GM12891 (cell line): ENCODE measurements around the gene TAOK1.

Source experiments
- PAX5 ChIP-seq: IDR thresholded peaks from 2 replicates; pipeline ENCODE4 v1.6.1; 2011; ENCODE audit warnings: low read length, moderate library complexity, mild to moderate bottlenecking; ENCODE audit not compliant: insufficient read depth, severe bottlenecking
- POLR2A ChIP-seq: IDR thresholded peaks from 2 replicates; pipeline ENCODE4 v1.6.1; 2011; ENCODE audit warnings: low read depth, low read length, control low read depth
- POLR2AphosphoS5 ChIP-seq: IDR thresholded peaks from 2 replicates; pipeline ENCODE4 v1.6.1; 2011; ENCODE audit warnings: low read depth, low read length, control low read depth
- POU2F2 ChIP-seq: IDR thresholded peaks from 2 replicates; pipeline ENCODE4 v1.6.1; 2011; ENCODE audit warnings: low read depth, mild to moderate bottlenecking, control low read depth, low read length, moderate library complexity
- SPI1 ChIP-seq: IDR thresholded peaks from 2 replicates; pipeline ENCODE4 v1.6.1; 2011; ENCODE audit warnings: low read depth, low read length, control low read depth
- TAF1 ChIP-seq: IDR thresholded peaks from 2 replicates; pipeline ENCODE4 v1.6.1; 2011; ENCODE audit warnings: low read depth, low read length, control low read depth

GRCh38 chr17:29595107-29595942 lies 205.2 kb downstream of the TAOK1 start:
- TF ChIP-seq POLR2AphosphoS5 (no peak), POLR2A (no peak), TAF1 (no peak), SPI1 (no peak), PAX5 (no peak), POU2F2 (no peak)
